ENCODE measurements around the gene HDDC2. TPM values are rescaled to one million over a fixed set of nuclear protein-coding genes. Genes with fewer than 3 reads are reported as not detected.

HDDC2 gene
- total and polyA plus RNA-seq, 12 donors, result 94.2 to 166 (median 125) TPM

GRCh38 chr6:125325586-125325985 is 23.8 kb upstream of the HDDC2 start:
- DNase-seq, result no peak
- WGBS, 4 donors, result 52 to 78% (median 69%) methylated on average over 2 of the region's 2 CpGs
- intact Hi-C loops (cut with DNase I), result no loop called here
- Histone ChIP-seq H3K36me3 (replicated peaks in 1 of 2) (no peaks in the 10 kb centered on the region), H3K4me3 (no peak overlapping the region), H3K27ac (no peak overlapping the region), H3K4me1 (replicated peaks in 1 of 2) (no peaks in the 10 kb centered on the region), H3K27me3 (peaks cover 3% of the 10 kb centered on the region), H3K9me3 (replicated peaks in 1 of 3) (no peaks in the 10 kb centered on the region)
- no peak for TF ChIP-seq POLR2A (IDR thresholded peaks at IDR 0.05)
- TF ChIP-seq CTCF (IDR thresholded peaks at IDR 0.05), result no peak

GRCh38 chr6:125323376-125323775 is 21.6 kb upstream of the HDDC2 start:
- Histone ChIP-seq H3K4me1 (replicated peaks in 1 of 2) (no peaks in the 10 kb centered on the region), H3K27me3 (no peaks in the 10 kb centered on the region), H3K9me3 (replicated peaks in 1 of 3) (no peaks in the 10 kb centered on the region), H3K27ac (no peak overlapping the region), H3K4me3 (no peak overlapping the region), H3K36me3 (replicated peaks in 1 of 2) (no peaks in the 10 kb centered on the region)
- no peak for DNase-seq
- WGBS, 4 donors, result 88 to 90% (median 90%) methylated on average over 2 of the region's 2 CpGs
- TF ChIP-seq POLR2A (IDR thresholded peaks at IDR 0.05), result no peak
- no peak for TF ChIP-seq CTCF (IDR thresholded peaks at IDR 0.05)
- intact Hi-C loops (cut with DNase I), result no loop called here

- Histone ChIP-seq H3K27me3 (no peaks in the 10 kb centered on the region), H3K4me3 (no peak overlapping the region)
- TF ChIP-seq CTCF (IDR thresholded peaks at IDR 0.05) (no peak), POLR2A (IDR thresholded peaks at IDR 0.05) (no peak)
These were observed 14.9 kb upstream of the HDDC2 start for GRCh38 chr6:125316621-125317020.

GRCh38 chr6:125315548-125315947 is 13.8 kb upstream of the HDDC2 start:
- Histone ChIP-seq H3K9me3 (replicated peaks in 1 of 3) (no peaks in the 10 kb centered on the region), H3K4me1 (replicated peaks in 1 of 2) (no peaks in the 10 kb centered on the region), H3K36me3 (replicated peaks in 1 of 2) (no peaks in the 10 kb centered on the region), H3K27me3 (no peaks in the 10 kb centered on the region), H3K4me3 (no peak overlapping the region), H3K27ac (no peak overlapping the region)
- no peak for TF ChIP-seq POLR2A (IDR thresholded peaks at IDR 0.05)
- TF ChIP-seq CTCF (IDR thresholded peaks at IDR 0.05), result no peak
- intact Hi-C loops (cut with DNase I), result loop anchor here in 1 of 2 donors (10.0 kb wide), 1 partner anchor 639 kb away; the partner anchor contains the start of gene HINT3
- DNase-seq, result no peak
- WGBS, 4 donors, result 82 to 92% (median 91%) methylated on average over 5 of the region's 5 CpGs

More at GRCh38 chr6:125316621-125317020, 14.9 kb upstream of the HDDC2 start:
- no peaks in the 10 kb centered on the region for H3K4me1 ChIP-seq (replicated peaks in 1 of 2)
- 86 to 93% (median 90%) methylated on average over 9 of the region's 9 CpGs for WGBS, 4 donors
- DNase-seq, result no peak
- H3K36me3 ChIP-seq (replicated peaks in 1 of 2), result no peaks in the 10 kb centered on the region
- H3K27ac ChIP-seq, result no peak overlapping the region
- no peaks in the 10 kb centered on the region for H3K9me3 ChIP-seq (replicated peaks in 1 of 3)
- intact Hi-C loops (cut with DNase I), result loop anchor here in 1 of 2 donors (10.0 kb wide), 1 partner anchor 638 kb away; the partner anchor contains the start of gene HINT3

Data from adrenal gland (tissue), 12 donors.